ENCODE measurements around the gene RPAP3. TPM values are rescaled to one million over a fixed set of nuclear protein-coding genes. Genes with fewer than 3 reads are reported as not detected.

Gene RPAP3
- polyA plus RNA-seq, 3 donors = 9.6 to 20.6 (median 19.0) TPM

DNA sequence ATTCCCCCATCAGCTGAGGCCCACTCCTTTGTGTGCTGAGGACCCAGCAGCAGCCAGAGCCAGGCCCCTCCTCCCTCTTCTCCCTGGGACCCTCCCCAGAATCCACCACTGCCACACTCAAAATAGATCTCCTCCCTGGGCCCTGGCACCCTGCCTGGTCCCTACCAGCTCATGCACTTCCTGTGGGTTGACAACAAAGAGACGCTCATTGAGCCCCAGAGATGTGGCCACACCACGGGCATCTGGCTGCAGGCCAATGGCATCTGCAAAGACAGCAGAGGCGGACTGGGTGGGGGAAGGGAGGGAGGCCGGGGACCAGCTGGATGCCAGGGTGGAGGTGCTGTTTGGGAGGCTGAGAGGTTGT is 35.5 kb upstream of the RPAP3 start:
- WGBS (ENCODE audit: insufficient coverage) = 0% methylated on average over 4 of the region's 4 CpGs
- H3K27ac ChIP-seq (ENCODE audit: low read depth in 1 of 2, low read length in 2 of 2) = no peak overlapping the region
- no peak overlapping the region for H3K4me3 ChIP-seq (replicated peaks in 1 of 3; ENCODE audit: low read depth in 2 of 3, low read length in 3 of 3)
- intact Hi-C loops (cut with micrococcal nuclease) = loop anchor here in 1 of 2 donors (5.0 kb wide), 1 partner anchor 36 kb away; no protein-coding TSS in a partner anchor
- H3K9me3 ChIP-seq (replicated peaks in 1 of 2; ENCODE audit: control insufficient read depth in 1 of 2, insufficient read depth in 1 of 2, low read length in 2 of 2) = no peaks in the 10 kb centered on the region
- no peaks in the 10 kb centered on the region for H3K79me2 ChIP-seq (ENCODE audit: insufficient read depth, low read length)
- peaks cover 24 to 33% of the 10 kb centered on the region in 2 donors for H3K4me1 ChIP-seq (ENCODE audit: control insufficient read depth in 1 of 2, insufficient read depth in 2 of 2, low read length in 2 of 2)
- H3K9ac ChIP-seq (ENCODE audit: insufficient read depth, low read length, poor library complexity, severe bottlenecking) = peak overlapping the region; percentile 21
- Mint-ChIP-seq H3K4me3 (peak overlapping the region in 1 of 2 donors; percentile 65), H3K36me3 (peaks cover 0 to 2% of the 10 kb centered on the region in 2 donors), H3K27ac (peak overlapping the region in 4 of 7 donors; percentile 34 to 78 (median 54)), H3K27me3 (ENCODE audit: low read depth in 3 of 3) (peaks cover 17 to 22% (median 19%) of the 10 kb centered on the region in 3 donors), H3K9me3 (peaks cover 0 to 1% (median 0%) of the 10 kb centered on the region in 7 donors), H3K4me1 (peaks cover 42% of the 10 kb centered on the region)
- peak; percentile 67 to 69 (median 69) for DNase-seq
- H3K27me3 ChIP-seq (ENCODE audit: control insufficient read depth in 2 of 2, insufficient read depth in 2 of 2, low read length in 2 of 2) = no peaks in the 10 kb centered on the region
- H3K36me3 ChIP-seq (replicated peaks in 1 of 2; ENCODE audit: control insufficient read depth in 1 of 2, insufficient read depth in 2 of 2, low read length in 2 of 2) = no peaks in the 10 kb centered on the region
- H3K4me2 ChIP-seq (replicated peaks; ENCODE audit: extremely low read depth, low read length, poor library complexity, severe bottlenecking) = peak overlapping the region; percentile 34
- no peaks in the 10 kb centered on the region for H4K20me1 ChIP-seq (ENCODE audit: insufficient read depth, low read length)
- TF ChIP-seq, protein P1, sequence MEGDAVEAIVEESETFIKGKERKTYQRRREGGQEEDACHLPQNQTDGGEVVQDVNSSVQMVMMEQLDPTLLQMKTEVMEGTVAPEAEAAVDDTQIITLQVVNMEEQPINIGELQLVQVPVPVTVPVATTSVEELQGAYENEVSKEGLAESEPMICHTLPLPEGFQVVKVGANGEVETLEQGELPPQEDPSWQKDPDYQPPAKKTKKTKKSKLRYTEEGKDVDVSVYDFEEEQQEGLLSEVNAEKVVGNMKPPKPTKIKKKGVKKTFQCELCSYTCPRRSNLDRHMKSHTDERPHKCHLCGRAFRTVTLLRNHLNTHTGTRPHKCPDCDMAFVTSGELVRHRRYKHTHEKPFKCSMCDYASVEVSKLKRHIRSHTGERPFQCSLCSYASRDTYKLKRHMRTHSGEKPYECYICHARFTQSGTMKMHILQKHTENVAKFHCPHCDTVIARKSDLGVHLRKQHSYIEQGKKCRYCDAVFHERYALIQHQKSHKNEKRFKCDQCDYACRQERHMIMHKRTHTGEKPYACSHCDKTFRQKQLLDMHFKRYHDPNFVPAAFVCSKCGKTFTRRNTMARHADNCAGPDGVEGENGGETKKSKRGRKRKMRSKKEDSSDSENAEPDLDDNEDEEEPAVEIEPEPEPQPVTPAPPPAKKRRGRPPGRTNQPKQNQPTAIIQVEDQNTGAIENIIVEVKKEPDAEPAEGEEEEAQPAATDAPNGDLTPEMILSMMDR (IDR thresholded peaks at IDR 0.05) = no peak
- no peak overlapping the region for H2AFZ ChIP-seq (ENCODE audit: insufficient read depth, low read depth, low read length, poor library complexity, severe bottlenecking)

DNA sequence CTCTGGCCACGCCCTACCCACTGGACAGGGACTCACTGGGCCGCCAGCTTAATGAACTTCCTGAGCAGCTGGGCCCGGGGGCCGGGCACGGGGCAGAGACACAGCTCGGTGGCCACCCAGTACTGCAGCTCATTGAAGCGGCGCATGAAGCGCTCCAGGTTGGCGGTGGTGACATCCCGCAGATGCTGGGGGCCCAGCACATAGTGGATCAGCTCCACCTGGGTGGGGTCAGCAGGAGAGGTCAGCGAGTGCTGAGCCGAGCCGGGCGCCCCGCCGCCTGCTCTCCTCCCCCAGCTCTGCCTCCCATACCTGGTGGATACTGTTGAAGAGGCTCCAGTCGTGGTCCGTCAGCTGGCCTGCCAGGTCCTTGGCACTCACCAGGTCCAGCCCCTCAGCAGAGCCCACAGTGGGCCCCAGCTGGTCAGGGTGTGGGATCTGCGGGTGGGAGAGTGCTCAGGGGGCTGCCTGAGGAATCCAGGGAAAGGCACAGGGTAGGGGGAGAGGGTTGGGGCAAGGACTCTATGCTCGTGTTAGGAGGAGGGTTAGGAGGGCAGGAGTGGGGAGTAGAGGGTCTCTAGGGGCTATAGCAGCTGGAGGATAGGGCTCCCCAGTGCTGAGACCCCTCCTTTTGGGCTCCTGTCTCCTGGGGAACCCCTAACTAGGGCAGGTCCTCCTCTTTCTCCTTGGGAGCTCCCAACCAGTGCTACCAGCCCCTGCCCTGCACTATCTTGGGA is 34.9 kb upstream of the RPAP3 start:
- 46% methylated on average over 14 of the region's 21 CpGs for WGBS (ENCODE audit: insufficient coverage)
- peaks cover 17 to 20% (median 18%) of the 10 kb centered on the region in 3 donors for H3K27me3 Mint-ChIP-seq (ENCODE audit: low read depth in 3 of 3)
- no peak overlapping the region for H3K4me3 ChIP-seq (replicated peaks in 1 of 3; ENCODE audit: low read depth in 2 of 3, low read length in 3 of 3)
- intact Hi-C loops (cut with micrococcal nuclease) = loop anchor here in 1 of 2 donors (5.0 kb wide), 1 partner anchor 37 kb away; no protein-coding TSS in a partner anchor
- no peaks in the 10 kb centered on the region for H3K79me2 ChIP-seq (ENCODE audit: insufficient read depth, low read length)
- H3K4me3 Mint-ChIP-seq = peak overlapping the region in 1 of 2 donors; percentile 65
- H3K9me3 Mint-ChIP-seq = peaks cover 0 to 1% (median 0%) of the 10 kb centered on the region in 7 donors
- peaks cover 30 to 38% of the 10 kb centered on the region in 2 donors for H3K4me1 ChIP-seq (ENCODE audit: control insufficient read depth in 1 of 2, insufficient read depth in 2 of 2, low read length in 2 of 2)
- no peaks in the 10 kb centered on the region for H4K20me1 ChIP-seq (ENCODE audit: insufficient read depth, low read length)
- H3K27ac Mint-ChIP-seq = peak overlapping the region in 3 of 7 donors; percentile 34 to 78 (median 58)
- no peaks in the 10 kb centered on the region for H3K36me3 ChIP-seq (replicated peaks in 1 of 2; ENCODE audit: control insufficient read depth in 1 of 2, insufficient read depth in 2 of 2, low read length in 2 of 2)
- no peak for DNase-seq
- H2AFZ ChIP-seq (ENCODE audit: insufficient read depth, low read depth, low read length, poor library complexity, severe bottlenecking) = no peak overlapping the region
- H3K4me2 ChIP-seq (replicated peaks; ENCODE audit: extremely low read depth, low read length, poor library complexity, severe bottlenecking) = peak overlapping the region; percentile 34
- H3K27me3 ChIP-seq (ENCODE audit: control insufficient read depth in 2 of 2, insufficient read depth in 2 of 2, low read length in 2 of 2) = no peaks in the 10 kb centered on the region
- H3K9me3 ChIP-seq (replicated peaks in 1 of 2; ENCODE audit: control insufficient read depth in 1 of 2, insufficient read depth in 1 of 2, low read length in 2 of 2) = no peaks in the 10 kb centered on the region
- H3K9ac ChIP-seq (ENCODE audit: insufficient read depth, low read length, poor library complexity, severe bottlenecking) = peak overlapping the region; percentile 21
- H3K4me1 Mint-ChIP-seq = peaks cover 47% of the 10 kb centered on the region
- peaks cover 0 to 2% of the 10 kb centered on the region in 2 donors for H3K36me3 Mint-ChIP-seq
- H3K27ac ChIP-seq (ENCODE audit: low read depth in 1 of 2, low read length in 2 of 2) = no peak overlapping the region
- TF ChIP-seq, protein P1 (IDR thresholded peaks at IDR 0.05) = no peak
